H9 (cell line): ENCODE measurements around the gene DIAPH3. TPM values are rescaled to one million over a fixed set of nuclear protein-coding genes. Genes with fewer than 3 reads are reported as not detected.

Source experiments
- DNase-seq: peaks from one replicate; pipeline ENCODE4 v3.0.0-alpha.2; 2017
- H2AFZ ChIP-seq: one replicate; pipeline ENCODE4 v1.6.1; 2013; ENCODE audit warnings: mild to moderate bottlenecking, low read length, control low read depth, moderate library complexity
- H2AK5ac ChIP-seq: 2 replicates; pipeline ENCODE4 v1.6.1; 2013; ENCODE audit warnings: low read length, control low read depth, mixed read lengths; ENCODE audit not compliant: insufficient read length
- H2BK120ac ChIP-seq: one replicate; pipeline ENCODE4 v1.6.1; 2013; ENCODE audit warnings: low read depth, mild to moderate bottlenecking, low read length, control low read depth, inconsistent platforms; ENCODE audit not compliant: poor library complexity, severe bottlenecking
- H2BK12ac ChIP-seq: 2 replicates; pipeline ENCODE4 v1.6.1; 2013; ENCODE audit warnings: low read length, control low read depth, mixed read lengths, low read depth; ENCODE audit not compliant: insufficient read length
- H2BK15ac ChIP-seq: 2 replicates; pipeline ENCODE4 v1.6.1; 2013; ENCODE audit warnings: low read depth, low read length, control low read depth
- H2BK20ac ChIP-seq: one replicate; pipeline ENCODE4 v1.6.1; 2013; ENCODE audit warnings: low read depth, mild to moderate bottlenecking, low read length, control low read depth, inconsistent platforms; ENCODE audit not compliant: poor library complexity, severe bottlenecking
- H2BK5ac ChIP-seq: 2 replicates; pipeline ENCODE4 v1.6.1; 2013; ENCODE audit warnings: low read length, control low read depth, mixed read lengths; ENCODE audit not compliant: insufficient read length
- H3K14ac ChIP-seq: 2 replicates; pipeline ENCODE4 v1.6.1; 2013; ENCODE audit warnings: low read length, control low read depth; ENCODE audit not compliant: insufficient read depth
- H3K18ac ChIP-seq: 2 replicates; pipeline ENCODE4 v1.6.1; 2013; ENCODE audit warnings: low read depth, mild to moderate bottlenecking, mixed read lengths, low read length, control low read depth; ENCODE audit not compliant: insufficient read length
- H3K23ac ChIP-seq: 2 replicates; pipeline ENCODE4 v1.6.1; 2013; ENCODE audit warnings: low read length, control low read depth, mixed read lengths, low read depth; ENCODE audit not compliant: insufficient read length
- H3K23me2 ChIP-seq: 2 replicates; pipeline ENCODE4 v1.6.1; 2013; ENCODE audit warnings: low read depth, mild to moderate bottlenecking, mixed read lengths, low read length, control low read depth; ENCODE audit not compliant: insufficient read length, poor library complexity, severe bottlenecking
- H3K27ac ChIP-seq: 2 replicates; pipeline ENCODE4 v1.5.1; 2013; ENCODE audit warnings: low read length, control low read depth, mixed read lengths, low read depth; ENCODE audit not compliant: insufficient read length
- H3K27me3 ChIP-seq: 2 replicates; pipeline ENCODE4 v1.6.1; 2013; ENCODE audit warnings: low read length, control low read depth, inconsistent platforms; ENCODE audit not compliant: insufficient read depth
- H3K4ac ChIP-seq: 2 replicates; pipeline ENCODE4 v1.6.1; 2013; ENCODE audit warnings: low read depth, mild to moderate bottlenecking, control low read depth, inconsistent platforms, low read length, moderate library complexity
- H3K4me1 ChIP-seq: 2 replicates; pipeline ENCODE4 v1.6.1; 2013; ENCODE audit warnings: low read length, control low read depth, inconsistent platforms; ENCODE audit not compliant: insufficient read depth
- H3K4me2 ChIP-seq: 2 replicates; pipeline ENCODE4 v1.6.1; 2013; ENCODE audit warnings: low read length, control low read depth, mixed read lengths; ENCODE audit not compliant: insufficient read length, insufficient read depth
- H3K56ac ChIP-seq: 2 replicates; pipeline ENCODE4 v1.6.1; 2013; ENCODE audit warnings: low read depth, mild to moderate bottlenecking, mixed read lengths, low read length, control low read depth; ENCODE audit not compliant: insufficient read length
- H3K79me1 ChIP-seq: 2 replicates; pipeline ENCODE4 v1.6.1; 2013; ENCODE audit warnings: low read depth, mild to moderate bottlenecking, moderate library complexity, low read length, control low read depth, inconsistent platforms; ENCODE audit not compliant: insufficient read depth, poor library complexity, severe bottlenecking
- H3K79me2 ChIP-seq: 2 replicates; pipeline ENCODE4 v1.6.1; 2013; ENCODE audit warnings: low read length, control low read depth, inconsistent platforms; ENCODE audit not compliant: insufficient read depth
- H3K9ac ChIP-seq: 2 replicates; pipeline ENCODE4 v1.6.1; 2013; ENCODE audit warnings: low read length, control low read depth, mixed read lengths; ENCODE audit not compliant: insufficient read length; ENCODE audit errors: extremely low read depth
- H3K9me3 ChIP-seq: one replicate; pipeline ENCODE4 v1.6.1; 2013; ENCODE audit warnings: low read depth, low read length, inconsistent platforms; ENCODE audit not compliant: control insufficient read depth
- H3T11ph ChIP-seq: one replicate; pipeline ENCODE4 v1.6.1; 2013; ENCODE audit warnings: mild to moderate bottlenecking, low read length, control low read depth, inconsistent platforms
- H4K20me1 ChIP-seq: one replicate; pipeline ENCODE4 v1.6.1; 2013; ENCODE audit not compliant: control insufficient read depth, insufficient read length, insufficient read depth
- H4K5ac ChIP-seq: 2 replicates; pipeline ENCODE4 v1.6.1; 2013; ENCODE audit warnings: low read depth, mild to moderate bottlenecking, mixed read lengths, low read length, control low read depth; ENCODE audit not compliant: insufficient read length
- H4K8ac ChIP-seq: replicated peaks from 2 replicates; pipeline ENCODE4 v1.6.1; 2013; ENCODE audit warnings: low read length, control low read depth, mixed read lengths, low read depth; ENCODE audit not compliant: insufficient read length
- H4K91ac ChIP-seq: 2 replicates; pipeline ENCODE4 v1.6.1; 2013; ENCODE audit warnings: low read depth, mild to moderate bottlenecking, moderate library complexity, mixed read lengths, low read length, control low read depth; ENCODE audit not compliant: insufficient read length
- H3K27ac Mint-ChIP-seq, 3 experiments: 2 replicates in 2 of 3; 3 replicates in 1 of 3; pipeline ENCODE4 v1.8.0; 2020 to 2021; ENCODE audit warnings: mixed read lengths in 3 of 3, mild to moderate bottlenecking in 1 of 3, moderate library complexity in 1 of 3
- H3K27me3 Mint-ChIP-seq: 2 replicates; pipeline ENCODE4 v1.8.0; 2021; ENCODE audit warnings: low read depth, mild to moderate bottlenecking, moderate library complexity, mixed read lengths
- H3K36me3 Mint-ChIP-seq, 3 experiments: 2 replicates in 2 of 3; 3 replicates in 1 of 3; pipeline ENCODE4 v1.8.0; 2020 to 2021; ENCODE audit warnings: low read depth in 3 of 3, mixed read lengths in 3 of 3; ENCODE audit not compliant: insufficient read depth in 1 of 3
- H3K4me1 Mint-ChIP-seq, 2 experiments: 2 replicates each; pipeline ENCODE4 v1.8.0; 2020; ENCODE audit warnings: mixed read lengths in 2 of 2
- H3K4me3 Mint-ChIP-seq, 2 experiments: 2 replicates in 1 of 2; 3 replicates in 1 of 2; pipeline ENCODE4 v1.8.0; 2020 to 2021; ENCODE audit warnings: mild to moderate bottlenecking in 2 of 2, mixed read lengths in 2 of 2, moderate library complexity in 1 of 2
- H3K9me3 Mint-ChIP-seq, 2 experiments: 2 replicates in 1 of 2; 3 replicates in 1 of 2; pipeline ENCODE4 v1.8.0; 2020; ENCODE audit warnings: mild to moderate bottlenecking in 2 of 2, mixed read lengths in 2 of 2, moderate library complexity in 1 of 2
- CTCF ChIP-seq: fragments of 200-600 bp; sonication (generic); conservative IDR thresholded peaks from 3 replicates; pipeline ENCODE4 v1.8.0; 2021; ENCODE audit warnings: antibody characterized with exemption, mild to moderate bottlenecking
- WGBS: extraction: QIAGEN DNeasy Blood & Tissue Kit; methylation state at CpG from one replicate; pipeline ENCODE4 v1.1.7; 2013; ENCODE audit warnings: missing lambda C conversion rate, low lambda C conversion rate, mixed read lengths; ENCODE audit not compliant: insufficient read length; ENCODE audit errors: extremely low coverage; 5-methylcytosine and 5-hydroxymethylcytosine counted together
- total RNA-seq: library from RNA; stranded (reverse); gene quantifications from 2 replicates; pipeline ENCODE4 v1.2.1, GENCODE V29; 2021

Gene DIAPH3
- total RNA-seq, 1 experiment from 2014 or later: 23.1 TPM

- Histone ChIP-seq H2BK5ac (no peak overlapping the region), H3K9me3 (no peaks in the 10 kb centered on the region), H3K79me2 (no peaks in the 10 kb centered on the region), H3K56ac (no peak overlapping the region), H2BK15ac (no peak overlapping the region), H3K23ac (no peak overlapping the region), H3K27me3 (no peaks in the 10 kb centered on the region), H4K8ac (no peak overlapping the region), H3K27ac (no peak overlapping the region), H2AFZ (no peak overlapping the region), H3K23me2 (no peaks in the 10 kb centered on the region), H2BK120ac (no peak overlapping the region), H3T11ph (no peak overlapping the region), H3K4me1 (no peaks in the 10 kb centered on the region; the same call in 1 of the 2 replicates), H4K5ac (no peak overlapping the region), H3K4me2 (no peak overlapping the region), H4K20me1 (no peaks in the 10 kb centered on the region), H2AK5ac (no peak overlapping the region), H2BK12ac (no peak overlapping the region), H3K79me1 (no peaks in the 10 kb centered on the region), H4K91ac (no peak overlapping the region), H2BK20ac (no peak overlapping the region), H3K4ac (no peak overlapping the region), H3K14ac (no peak overlapping the region), H3K9ac (no peak overlapping the region), H3K18ac (no peak overlapping the region)
- WGBS: no CpG with 5 or more reads among the region's 7 CpGs
- peaks cover 12 to 15% (median 15%) of the 10 kb centered on the region in 3 experiments for H3K36me3 Mint-ChIP-seq
- no peak for TF ChIP-seq CTCF
- H3K27me3 Mint-ChIP-seq: peaks cover 2% of the 10 kb centered on the region; the same call in 1 of the 2 replicates
- H3K9me3 Mint-ChIP-seq: peaks cover 5 to 6% of the 10 kb centered on the region in 2 experiments; a peak in 3 of 5 replicates
- H3K4me3 Mint-ChIP-seq: no peak overlapping the region
- peaks cover 14 to 20% of the 10 kb centered on the region in 2 experiments for H3K4me1 Mint-ChIP-seq
- no peak overlapping the region for H3K27ac Mint-ChIP-seq
- DNase-seq: no peak
Observed at GRCh38 chr13:59663707-59664106, 500.0 kb downstream of the DIAPH3 start.
